GM18909 (cell line): ENCODE data around the gene KCTD21.

ENCODE experiments used
- ATAC-seq: cut with Tn5 transposase; IDR thresholded peaks from one replicate; pipeline ENCODE4 v1.9.1; 2021; ENCODE audit warnings: mild to moderate bottlenecking; ENCODE audit not compliant: unreplicated experiment, poor library complexity

Gene KCTD21

DNA sequence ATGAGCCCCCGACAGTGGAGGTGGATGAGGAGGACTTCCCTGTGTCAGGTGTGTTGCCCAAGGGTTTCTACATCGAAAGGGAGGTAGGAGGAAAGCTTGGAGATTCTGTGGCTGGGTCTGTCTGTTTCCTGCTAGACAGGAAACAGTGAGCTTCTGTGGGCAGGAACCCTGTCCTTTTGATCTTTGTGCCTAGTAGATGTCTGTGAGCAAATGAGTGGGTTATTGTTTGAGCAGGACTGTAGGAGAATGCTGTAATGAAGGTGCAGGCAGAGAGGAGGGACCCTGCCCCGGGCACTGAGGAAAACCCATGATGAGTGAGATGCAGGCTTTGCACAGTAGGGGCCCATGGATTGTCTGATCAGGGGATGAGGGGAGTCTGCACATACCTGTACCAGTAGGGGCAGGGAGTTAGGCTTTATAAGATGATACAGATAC lies 14.3 kb upstream of the KCTD21 start:
- ATAC-seq, result peak; percentile 56

DNA sequence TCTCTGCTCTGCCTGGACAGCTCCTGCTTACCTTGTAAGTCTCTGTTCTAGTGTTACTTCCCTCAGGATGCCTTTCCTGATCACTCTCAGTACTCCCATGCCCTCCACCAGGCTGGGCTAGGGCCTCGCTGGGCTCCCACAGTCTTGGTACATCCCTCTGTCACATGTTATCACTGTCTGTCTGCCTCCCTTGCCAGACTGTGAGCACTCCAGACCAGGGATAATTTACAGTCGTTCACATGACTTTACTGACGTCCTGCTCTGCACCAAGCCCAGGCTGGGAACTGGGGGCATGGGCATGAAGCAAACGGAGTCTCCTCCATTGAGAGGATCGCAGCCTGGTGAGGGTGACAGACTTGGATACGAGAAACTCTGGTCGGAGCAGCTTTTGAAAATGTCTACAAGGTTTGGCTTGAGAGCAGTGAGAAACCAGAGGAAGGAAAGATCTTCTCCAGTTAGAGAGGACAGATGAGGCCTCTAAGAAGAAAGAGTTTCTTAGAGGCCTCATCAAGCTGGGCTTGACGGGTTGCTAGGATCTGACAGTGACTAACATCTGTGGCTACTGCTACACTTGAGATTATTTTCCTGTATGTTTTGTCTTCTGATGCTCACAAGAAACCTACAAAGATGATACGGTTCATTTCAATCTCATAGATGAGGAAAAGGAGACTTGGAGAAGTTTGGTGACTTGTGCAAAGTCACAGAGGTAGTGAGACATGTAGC lies 12.8 kb upstream of the KCTD21 start:
- no peak for ATAC-seq

DNA sequence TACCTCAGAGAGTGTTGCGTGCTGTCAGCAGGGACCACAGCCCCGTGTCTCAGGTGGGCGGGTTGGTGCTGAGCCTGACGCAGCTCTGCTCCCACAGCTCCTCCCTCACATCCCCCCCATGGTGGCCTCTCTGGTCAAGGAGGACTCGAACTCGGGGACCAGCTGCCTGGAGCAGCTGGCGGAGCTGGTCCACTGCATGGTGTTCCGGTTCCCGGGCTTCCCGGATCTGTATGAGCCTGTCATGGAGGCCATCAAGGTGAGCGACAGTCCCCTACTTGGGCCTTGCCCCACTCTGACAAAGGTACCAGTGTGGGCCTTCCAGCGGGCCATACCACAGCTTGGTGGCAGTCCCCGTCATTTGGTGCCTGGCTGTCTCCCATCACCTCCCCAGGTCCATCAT lies 12.1 kb upstream of the KCTD21 start:
- no peak for ATAC-seq

DNA sequence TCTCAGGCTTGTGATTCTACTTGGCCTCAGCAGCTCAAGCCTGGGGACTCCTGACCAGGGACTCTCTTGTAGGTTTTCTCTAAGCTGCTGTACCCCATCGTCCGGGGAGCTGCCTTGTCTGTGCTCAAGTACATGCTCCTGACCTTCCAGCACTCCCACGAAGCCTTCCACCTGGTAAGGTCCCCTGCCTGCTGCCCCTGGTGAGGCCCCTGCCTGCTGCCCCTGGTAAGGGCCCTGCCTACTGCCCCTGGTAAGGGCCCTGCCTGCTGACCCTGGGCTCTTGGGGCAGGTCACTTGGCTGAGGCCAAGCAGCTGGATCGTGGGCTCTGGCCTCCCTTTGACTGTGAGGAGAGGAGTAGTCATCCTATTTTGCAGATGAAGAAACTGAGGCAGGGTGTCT lies 11.6 kb upstream of the KCTD21 start:
- no peak for ATAC-seq

DNA sequence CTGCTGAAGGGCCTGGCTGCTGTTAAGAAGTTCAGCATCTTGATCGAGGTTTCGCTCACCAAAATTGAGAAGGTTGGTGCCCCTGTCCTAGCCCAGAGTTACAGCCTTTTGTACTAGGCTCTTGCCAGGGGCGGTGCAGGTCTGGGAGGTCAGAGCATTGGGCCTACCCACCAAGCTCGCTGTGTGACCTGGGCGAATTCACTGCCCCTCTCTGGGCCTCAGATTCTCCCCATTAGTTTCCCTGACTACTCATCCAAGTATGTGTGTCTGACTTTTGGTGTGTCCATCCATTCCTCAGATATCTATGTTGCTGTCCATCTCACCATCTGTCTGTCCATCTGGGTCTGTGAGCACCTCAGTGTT lies 11.2 kb upstream of the KCTD21 start:
- ATAC-seq, result no peak

GRCh38 chr11:78199015-78199652 lies 10.7 kb upstream of the KCTD21 start:
- no peak for ATAC-seq

- no peak for ATAC-seq
Measured at GRCh38 chr11:78197816-78198215, 9.4 kb upstream of the KCTD21 start.

DNA sequence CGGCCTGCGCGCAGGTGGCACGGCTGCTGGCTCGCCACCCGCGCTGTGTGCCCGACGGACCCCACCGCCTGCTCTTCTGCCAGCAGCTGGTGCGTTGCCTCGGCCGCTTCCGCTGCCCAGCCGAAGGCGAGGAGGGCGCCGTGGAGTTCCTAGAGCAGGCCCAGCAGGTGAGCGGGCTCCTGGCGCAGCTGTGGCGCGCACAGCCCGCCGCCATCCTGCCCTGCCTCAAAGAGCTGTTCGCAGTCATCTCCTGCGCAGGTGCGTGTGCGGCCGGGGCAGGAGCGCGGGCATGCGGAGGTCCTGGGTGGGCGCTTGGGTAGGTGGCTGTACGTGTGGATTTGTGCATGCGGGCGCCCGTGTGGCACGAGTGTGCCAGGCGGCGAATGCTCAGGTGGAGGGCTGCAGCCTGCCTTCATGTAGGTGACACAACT lies 8.2 kb upstream of the KCTD21 start:
- ATAC-seq, result no peak

DNA sequence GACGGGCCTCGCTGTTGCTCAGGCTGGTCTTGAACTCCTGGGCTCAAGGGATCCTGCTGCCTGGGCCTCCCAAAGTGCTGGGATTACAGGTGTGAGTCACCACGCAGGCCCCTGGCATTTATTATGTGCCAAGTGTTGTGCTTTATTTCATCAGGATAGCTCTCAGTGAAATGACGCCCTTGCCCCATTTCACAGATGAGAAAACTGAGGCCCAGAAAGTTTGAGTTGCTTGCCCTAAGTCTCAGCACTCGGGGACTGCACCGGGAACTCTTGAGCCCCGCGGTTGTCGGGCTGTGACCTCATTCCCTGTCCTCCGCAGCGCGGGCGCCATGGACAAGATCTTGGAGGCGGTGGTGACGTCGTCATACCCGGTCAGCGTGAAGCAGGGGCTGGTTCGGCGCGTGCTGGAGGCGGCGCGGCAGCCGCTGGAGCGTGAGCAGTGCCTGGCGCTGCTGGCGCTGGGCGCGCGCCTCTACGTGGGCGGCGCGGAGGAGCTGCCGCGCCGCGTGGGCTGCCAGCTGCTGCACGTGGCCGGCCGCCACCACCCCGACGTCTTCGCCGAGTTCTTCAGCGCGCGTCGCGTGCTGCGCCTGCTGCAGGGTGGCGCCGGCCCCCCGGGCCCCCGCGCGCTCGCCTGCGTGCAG lies 7.6 kb upstream of the KCTD21 start:
- no peak for ATAC-seq

GRCh38 chr11:78194490-78194889 lies 6.1 kb upstream of the KCTD21 start:
- ATAC-seq, result no peak

DNA sequence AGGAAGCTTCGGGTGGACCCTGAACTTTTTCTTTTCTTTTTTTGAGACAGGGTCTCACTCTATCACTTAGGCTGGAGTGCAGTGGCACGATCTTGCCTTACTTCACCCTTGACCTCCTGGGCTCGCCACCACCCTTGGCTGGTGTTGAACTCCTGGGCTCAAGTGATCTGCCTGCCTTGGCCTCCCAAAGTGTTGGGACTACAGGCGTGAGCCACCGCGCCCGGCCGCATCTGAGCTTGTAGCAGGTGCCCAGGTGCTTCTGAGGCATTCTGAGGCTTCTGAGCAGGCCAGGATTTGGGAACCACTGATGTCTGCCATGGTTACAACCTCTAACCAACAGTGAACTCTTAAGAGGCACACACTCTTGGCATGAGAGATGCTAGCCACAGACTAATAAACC lies 5.4 kb upstream of the KCTD21 start:
- ATAC-seq, result no peak

DNA sequence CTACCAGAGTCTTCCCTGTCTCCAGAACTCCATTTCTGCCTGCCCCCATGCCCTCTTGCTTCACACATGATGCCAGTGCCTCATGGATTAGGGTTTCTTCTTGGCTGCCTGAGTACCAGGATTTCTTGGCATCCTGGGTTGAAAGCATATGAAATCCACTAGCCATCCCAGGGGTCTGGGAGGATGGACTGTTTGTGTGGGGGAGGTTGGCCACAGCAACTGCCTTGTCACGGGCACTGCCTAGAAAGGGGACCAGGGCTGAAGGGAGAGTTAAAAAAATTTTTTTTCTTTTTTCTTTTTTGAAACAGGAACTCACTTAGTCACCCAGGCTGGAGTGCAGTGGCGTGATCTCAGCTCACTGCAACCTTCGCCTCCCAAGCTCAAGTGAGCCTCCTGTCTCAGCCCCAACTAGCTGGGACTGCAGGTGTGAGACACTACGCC lies 4.5 kb upstream of the KCTD21 start:
- ATAC-seq, result no peak

- ATAC-seq, result no peak
Measured at GRCh38 chr11:78192223-78192719, 3.8 kb upstream of the KCTD21 start.

GRCh38 chr11:78190871-78191538 lies 2.6 kb upstream of the KCTD21 start:
- ATAC-seq, result no peak

DNA sequence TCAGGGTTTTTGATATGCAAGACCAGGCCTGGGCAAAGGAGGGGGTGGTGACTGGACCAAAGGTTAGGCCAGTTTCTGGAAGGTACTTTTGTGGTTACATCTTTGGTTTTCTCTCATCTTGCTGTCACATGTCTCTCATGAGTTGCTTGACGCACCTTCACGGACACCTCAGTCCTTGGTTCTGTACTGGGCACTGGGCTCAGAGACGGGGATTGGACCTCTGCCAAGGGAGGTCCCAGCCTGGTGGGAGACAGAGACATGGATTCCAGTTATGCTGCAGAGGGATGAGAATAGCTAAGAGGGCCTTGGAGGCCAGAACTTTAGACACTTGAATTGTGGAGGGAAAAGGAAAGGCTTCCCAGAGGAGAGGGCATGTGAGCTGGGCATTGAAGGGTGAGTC lies 1.9 kb upstream of the KCTD21 start:
- no peak for ATAC-seq

GRCh38 chr11:78189851-78190250 lies 1.4 kb upstream of the KCTD21 start:
- no peak for ATAC-seq

- no peak for ATAC-seq
Measured at GRCh38 chr11:78189174-78189724, 823 bp upstream of the KCTD21 start.

GRCh38 chr11:78187366-78188285 lies 800 bp downstream of the KCTD21 start:
- peak; percentile 23 for ATAC-seq

GRCh38 chr11:78181185-78181584 lies 7.2 kb downstream of the KCTD21 start:
- no peak for ATAC-seq

GRCh38 chr11:78180751-78181150 lies 7.7 kb downstream of the KCTD21 start:
- no peak for ATAC-seq
